Tongue (tissue), 2 donors: Measurements from ENCODE around the gene PSMB7. TPM values are rescaled to one million over a fixed set of nuclear protein-coding genes. Genes with fewer than 3 reads are reported as not detected.

Source experiments
- DNase-seq: peaks from one replicate; pipeline ENCODE4 v3.0.0-alpha.2; 2015
- total RNA-seq: library from RNA; depleted of rRNA; stranded (reverse); fragments of >200 nt; gene quantifications from one replicate; pipeline ENCODE4 v1.2.3, GENCODE V29; 2014

The PSMB7 gene
- total RNA-seq: 178 TPM

- peak; percentile 99 for DNase-seq
Observed at GRCh38 chr9:124415102-124415851, at the start of gene PSMB7. TSS of gene PSMB7 (minus strand) at chr9:124415442. CDS start at chr9:124415425, 17 bp downstream.

- no peak for DNase-seq
Observed at GRCh38 chr9:124462739-124463138, 47.5 kb upstream of the PSMB7 start.

DNA sequence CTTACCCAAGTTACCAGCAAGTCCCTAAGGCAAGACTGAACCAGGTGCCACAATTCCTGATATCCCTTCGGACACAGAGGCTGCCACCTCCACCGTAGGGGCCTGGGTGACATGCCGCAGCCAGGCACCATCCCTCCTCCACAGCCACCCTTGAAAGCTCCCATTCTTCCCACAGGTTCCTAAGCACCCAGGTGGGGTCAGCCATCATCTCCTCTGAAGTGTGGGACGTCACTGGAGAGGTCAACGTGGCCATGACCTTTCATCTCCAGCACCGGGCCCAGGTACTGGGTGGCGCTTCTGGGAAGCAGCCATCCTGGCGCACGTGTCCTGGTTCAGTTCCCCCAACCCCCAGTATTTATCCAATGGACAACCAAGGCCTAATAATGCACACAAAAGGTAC lies 43.2 kb upstream of the PSMB7 start:
- DNase-seq: no peak

GRCh38 chr9:124457887-124458431 lies 42.7 kb upstream of the PSMB7 start:
- DNase-seq: no peak

GRCh38 chr9:124457079-124457886 lies 42.0 kb upstream of the PSMB7 start:
- no peak for DNase-seq

- no peak for DNase-seq
Observed at GRCh38 chr9:124456341-124457078, 41.3 kb upstream of the PSMB7 start.

GRCh38 chr9:124455820-124456219 lies 40.6 kb upstream of the PSMB7 start:
- no peak for DNase-seq

- DNase-seq: no peak
Observed at GRCh38 chr9:124454791-124455443, 39.7 kb upstream of the PSMB7 start.

GRCh38 chr9:124454296-124454695 lies 39.1 kb upstream of the PSMB7 start:
- no peak for DNase-seq

DNA sequence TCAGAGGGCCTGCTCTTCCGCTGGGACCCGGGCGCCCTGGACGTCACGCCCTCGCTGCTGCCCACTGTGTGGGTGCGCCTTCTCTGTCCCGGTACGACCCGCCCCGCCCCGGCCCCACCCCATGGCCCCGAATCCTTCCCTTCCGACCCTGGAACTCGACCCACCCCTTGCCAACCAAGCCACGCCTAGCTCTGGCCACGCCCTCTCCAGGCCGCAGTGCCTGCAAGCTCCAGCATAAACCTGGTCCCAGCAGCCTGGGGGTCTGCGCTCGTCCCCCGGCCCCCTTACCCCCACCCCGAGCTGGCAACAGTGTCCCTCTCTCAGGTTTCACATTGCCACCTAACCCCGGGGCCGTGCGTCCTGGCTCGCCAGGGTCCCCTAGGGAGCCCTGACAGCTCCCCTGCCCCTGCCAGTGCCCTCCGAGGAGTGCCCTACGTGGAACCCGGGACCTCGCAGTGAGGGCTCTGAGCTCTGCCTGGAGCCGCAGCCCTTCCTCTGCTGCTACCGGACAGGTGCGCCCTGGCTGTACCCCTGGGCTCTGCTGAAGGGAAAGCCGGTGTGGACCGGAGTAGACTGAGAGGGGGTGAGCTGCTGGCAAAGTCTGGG lies 38.4 kb upstream of the PSMB7 start:
- no peak for DNase-seq

GRCh38 chr9:124452841-124453585 lies 37.8 kb upstream of the PSMB7 start:
- DNase-seq: no peak

GRCh38 chr9:124452326-124452725 lies 37.1 kb upstream of the PSMB7 start:
- no peak for DNase-seq

GRCh38 chr9:124450931-124451661 lies 35.9 kb upstream of the PSMB7 start:
- DNase-seq: no peak

- peak; percentile 56 for DNase-seq
Observed at GRCh38 chr9:124450241-124450924, 35.1 kb upstream of the PSMB7 start, which contains the start of gene ADGRD2. TSS of gene ADGRD2 (plus strand) at chr9:124450451. CDS start at chr9:124451667, 1,216 bp downstream.

- DNase-seq: no peak
Observed at GRCh38 chr9:124449381-124450151, 34.3 kb upstream of the PSMB7 start.

GRCh38 chr9:124448019-124448418 lies 32.8 kb upstream of the PSMB7 start:
- DNase-seq: no peak

DNA sequence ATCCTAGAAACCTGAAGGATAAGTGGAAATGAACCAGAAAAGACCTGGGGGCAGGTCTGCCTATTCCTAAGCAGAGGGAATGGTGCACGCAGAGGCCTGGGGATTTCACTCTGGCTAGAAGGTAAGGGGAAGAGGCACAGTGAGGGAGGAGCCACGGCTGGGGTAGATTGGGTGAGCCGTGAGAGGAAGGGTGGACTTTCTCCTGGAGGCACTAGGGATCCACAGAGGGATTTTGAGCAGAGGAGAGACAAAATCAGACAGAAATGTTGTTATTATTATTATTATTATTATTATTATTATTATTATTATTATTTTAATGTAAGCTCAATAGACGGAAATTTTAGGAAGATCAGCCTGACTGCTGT lies 32.0 kb upstream of the PSMB7 start:
- DNase-seq: no peak

DNA sequence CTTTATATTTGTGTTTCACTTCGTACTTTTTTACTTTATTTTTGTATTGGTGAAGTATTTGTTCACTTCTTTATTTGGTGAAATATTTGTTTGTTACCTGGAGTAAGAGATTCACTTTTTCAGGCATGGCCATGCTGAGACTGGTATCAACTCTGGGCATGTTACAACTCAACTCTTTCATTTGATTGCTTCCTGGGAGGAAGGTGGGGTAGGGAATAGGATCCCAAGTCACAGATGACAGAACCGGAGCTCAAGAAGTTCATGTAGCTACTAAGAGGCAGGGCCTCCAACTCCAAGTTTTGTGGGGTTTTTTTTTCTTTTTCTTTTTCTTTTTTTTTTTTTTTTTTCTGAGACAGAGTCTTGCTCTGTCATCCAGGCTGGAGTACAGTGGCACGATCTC lies 28.9 kb upstream of the PSMB7 start:
- no peak for DNase-seq

GRCh38 chr9:124443625-124444024 lies 28.4 kb upstream of the PSMB7 start:
- DNase-seq: no peak
